GM23338 (cell line): ENCODE measurements around the gene CYP4F2. TPM values are rescaled to one million over a fixed set of nuclear protein-coding genes. Genes with fewer than 3 reads are reported as not detected.

Source experiments
- ATAC-seq: fragments of 200-7000 bp; cut with Tn5 transposase; 3 replicates; pipeline ENCODE4 v1.9.1; 2020
- DNase-seq: peaks from one replicate; pipeline ENCODE4 v3.0.0-alpha.2; 2015; ENCODE audit warnings: low spot score
- H2AFZ ChIP-seq: fragments of 200-600 bp; sonication (generic); 2 replicates; pipeline ENCODE4 v1.8.0; 2016; ENCODE audit warnings: antibody characterized with exemption, mild to moderate bottlenecking, moderate library complexity
- H3F3A ChIP-seq: fragments of 200-600 bp; sonication (generic); replicated peaks from 2 replicates; pipeline ENCODE4 v1.8.0; 2017; ENCODE audit warnings: antibody characterized with exemption, mixed run types, low read depth
- H3K27ac ChIP-seq: fragments of 200-600 bp; sonication (generic); 2 replicates; pipeline ENCODE4 v1.6.1; 2016; ENCODE audit warnings: low read depth
- H3K27me3 ChIP-seq: fragments of 200-600 bp; sonication (generic); 2 replicates; pipeline ENCODE4 v1.8.0; 2016; ENCODE audit warnings: mild to moderate bottlenecking, mixed run types, moderate library complexity; ENCODE audit not compliant: insufficient read depth
- H3K36me3 ChIP-seq: fragments of 200-600 bp; sonication (generic); 2 replicates; pipeline ENCODE4 v1.8.0; 2016; ENCODE audit warnings: mild to moderate bottlenecking; ENCODE audit not compliant: insufficient read depth
- H3K4me1 ChIP-seq: fragments of 200-600 bp; sonication (generic); 2 replicates; pipeline ENCODE4 v1.8.0; 2016; ENCODE audit warnings: mild to moderate bottlenecking, moderate library complexity; ENCODE audit not compliant: insufficient read depth
- H3K4me2 ChIP-seq: fragments of 200-600 bp; sonication (generic); 2 replicates; pipeline ENCODE4 v1.7.1; 2017; ENCODE audit warnings: mixed run types
- H3K4me3 ChIP-seq: fragments of 200-600 bp; sonication (generic); 2 replicates; pipeline ENCODE4 v1.6.1; 2016; ENCODE audit warnings: mixed run types
- H3K79me2 ChIP-seq: fragments of 200-600 bp; sonication (generic); replicated peaks from 2 replicates; pipeline ENCODE4 v1.8.0; 2017; ENCODE audit warnings: mild to moderate bottlenecking; ENCODE audit not compliant: insufficient read depth
- H3K9me2 ChIP-seq: fragments of 200-600 bp; sonication (generic); 2 replicates; pipeline ENCODE4 v1.8.0; 2017; ENCODE audit not compliant: insufficient read depth
- H4K20me1 ChIP-seq: fragments of 200-600 bp; sonication (generic); replicated peaks from 2 replicates; pipeline ENCODE4 v1.8.0; 2017; ENCODE audit warnings: mild to moderate bottlenecking; ENCODE audit not compliant: insufficient read depth
- H3K27ac Mint-ChIP-seq: 2 replicates; pipeline ENCODE4 v1.8.0; 2020; ENCODE audit warnings: inconsistent platforms, mild to moderate bottlenecking, moderate library complexity, mixed read lengths
- H3K27me3 Mint-ChIP-seq: 3 replicates; pipeline ENCODE4 v1.8.0; 2022; ENCODE audit warnings: low read depth, mild to moderate bottlenecking, moderate library complexity, mixed read lengths, inconsistent platforms; ENCODE audit not compliant: insufficient read depth, poor library complexity
- H3K36me3 Mint-ChIP-seq: 3 replicates; pipeline ENCODE4 v1.8.0; 2021; ENCODE audit warnings: low read depth, mild to moderate bottlenecking, inconsistent platforms, moderate library complexity, mixed read lengths
- H3K4me1 Mint-ChIP-seq: 3 replicates; pipeline ENCODE4 v1.8.0; 2020; ENCODE audit warnings: mild to moderate bottlenecking, inconsistent platforms, mixed read lengths
- H3K4me3 Mint-ChIP-seq: 3 replicates; pipeline ENCODE4 v1.8.0; 2021; ENCODE audit warnings: moderate library complexity, mild to moderate bottlenecking, inconsistent platforms, mixed read lengths
- H3K9me3 Mint-ChIP-seq: 3 replicates; pipeline ENCODE4 v1.8.0; 2020; ENCODE audit warnings: moderate library complexity, mild to moderate bottlenecking, inconsistent platforms, mixed read lengths
- CREB1 ChIP-seq: fragments of 250-450 bp; sonication (Bioruptor Pico); IDR thresholded peaks from 2 replicates; pipeline ENCODE4 v1.5.0; 2020; ENCODE audit warnings: low read depth, mild to moderate bottlenecking, moderate library complexity
- EZH2 ChIP-seq: fragments of 200-600 bp; sonication (generic); IDR thresholded peaks from one replicate; pipeline ENCODE4 v1.8.0; 2017; ENCODE audit warnings: antibody characterized with exemption, mild to moderate bottlenecking, low read depth; ENCODE audit not compliant: unreplicated experiment
- NANOG ChIP-seq: IDR thresholded peaks from 2 replicates; pipeline ENCODE4 v1.6.1; 2016; ENCODE audit warnings: antibody characterized with exemption, borderline replicate concordance
- REST ChIP-seq: IDR thresholded peaks from one replicate; pipeline ENCODE4 v1.6.1; 2018; ENCODE audit warnings: antibody characterized with exemption; ENCODE audit not compliant: unreplicated experiment
- STAT1 ChIP-seq: IDR thresholded peaks from one replicate; pipeline ENCODE4 v1.6.1; 2016; ENCODE audit warnings: antibody characterized with exemption; ENCODE audit not compliant: unreplicated experiment
- polyA plus RNA-seq: library from polyadenylated mRNA; unstranded; fragments of >200 nt; fragmentation: Nextera tagmentation; extraction: Ambion mirVana; gene quantifications from 2 replicates; pipeline ENCODE4 v1.2.1, GENCODE V29; 2016
- total RNA-seq: library from RNA; depleted of rRNA; stranded (reverse); fragments of >200 nt; shearing (Covaris generic); gene quantifications from 2 replicates; pipeline ENCODE4 v1.2.3, GENCODE V29; 2014
- TF ChIP-seq, protein P1 (sequence below): fragments of 250-450 bp; sonication (Bioruptor Pico); IDR thresholded peaks from 2 replicates; pipeline ENCODE4 v1.5.0; 2020; ENCODE audit warnings: mild to moderate bottlenecking, moderate library complexity

CYP4F2 gene
- total and polyA plus RNA-seq, 2 experiments from 2014 or later: not detected

- TF ChIP-seq REST: no peak
- no peak for TF ChIP-seq CREB1
- TF ChIP-seq NANOG: no peak
- no peak for TF ChIP-seq STAT1
- TF ChIP-seq EZH2: no peak
These were observed 26.3 kb downstream of the CYP4F2 start (continued) for GRCh38 chr19:15871570-15871969.

- Histone ChIP-seq H3K27ac (no peak overlapping the region), H2AFZ (no peak overlapping the region), H3K36me3 (no peaks in the 10 kb centered on the region; the same call in 1 of the 2 replicates), H3K79me2 (no peaks in the 10 kb centered on the region), H3K4me2 (no peak overlapping the region), H3K4me3 (no peak overlapping the region), H3F3A (no peaks in the 10 kb centered on the region), H3K4me1 (no peaks in the 10 kb centered on the region), H3K9me2 (no peaks in the 10 kb centered on the region), H3K27me3 (no peaks in the 10 kb centered on the region), H4K20me1 (no peaks in the 10 kb centered on the region)
- TF ChIP-seq, protein P1, sequence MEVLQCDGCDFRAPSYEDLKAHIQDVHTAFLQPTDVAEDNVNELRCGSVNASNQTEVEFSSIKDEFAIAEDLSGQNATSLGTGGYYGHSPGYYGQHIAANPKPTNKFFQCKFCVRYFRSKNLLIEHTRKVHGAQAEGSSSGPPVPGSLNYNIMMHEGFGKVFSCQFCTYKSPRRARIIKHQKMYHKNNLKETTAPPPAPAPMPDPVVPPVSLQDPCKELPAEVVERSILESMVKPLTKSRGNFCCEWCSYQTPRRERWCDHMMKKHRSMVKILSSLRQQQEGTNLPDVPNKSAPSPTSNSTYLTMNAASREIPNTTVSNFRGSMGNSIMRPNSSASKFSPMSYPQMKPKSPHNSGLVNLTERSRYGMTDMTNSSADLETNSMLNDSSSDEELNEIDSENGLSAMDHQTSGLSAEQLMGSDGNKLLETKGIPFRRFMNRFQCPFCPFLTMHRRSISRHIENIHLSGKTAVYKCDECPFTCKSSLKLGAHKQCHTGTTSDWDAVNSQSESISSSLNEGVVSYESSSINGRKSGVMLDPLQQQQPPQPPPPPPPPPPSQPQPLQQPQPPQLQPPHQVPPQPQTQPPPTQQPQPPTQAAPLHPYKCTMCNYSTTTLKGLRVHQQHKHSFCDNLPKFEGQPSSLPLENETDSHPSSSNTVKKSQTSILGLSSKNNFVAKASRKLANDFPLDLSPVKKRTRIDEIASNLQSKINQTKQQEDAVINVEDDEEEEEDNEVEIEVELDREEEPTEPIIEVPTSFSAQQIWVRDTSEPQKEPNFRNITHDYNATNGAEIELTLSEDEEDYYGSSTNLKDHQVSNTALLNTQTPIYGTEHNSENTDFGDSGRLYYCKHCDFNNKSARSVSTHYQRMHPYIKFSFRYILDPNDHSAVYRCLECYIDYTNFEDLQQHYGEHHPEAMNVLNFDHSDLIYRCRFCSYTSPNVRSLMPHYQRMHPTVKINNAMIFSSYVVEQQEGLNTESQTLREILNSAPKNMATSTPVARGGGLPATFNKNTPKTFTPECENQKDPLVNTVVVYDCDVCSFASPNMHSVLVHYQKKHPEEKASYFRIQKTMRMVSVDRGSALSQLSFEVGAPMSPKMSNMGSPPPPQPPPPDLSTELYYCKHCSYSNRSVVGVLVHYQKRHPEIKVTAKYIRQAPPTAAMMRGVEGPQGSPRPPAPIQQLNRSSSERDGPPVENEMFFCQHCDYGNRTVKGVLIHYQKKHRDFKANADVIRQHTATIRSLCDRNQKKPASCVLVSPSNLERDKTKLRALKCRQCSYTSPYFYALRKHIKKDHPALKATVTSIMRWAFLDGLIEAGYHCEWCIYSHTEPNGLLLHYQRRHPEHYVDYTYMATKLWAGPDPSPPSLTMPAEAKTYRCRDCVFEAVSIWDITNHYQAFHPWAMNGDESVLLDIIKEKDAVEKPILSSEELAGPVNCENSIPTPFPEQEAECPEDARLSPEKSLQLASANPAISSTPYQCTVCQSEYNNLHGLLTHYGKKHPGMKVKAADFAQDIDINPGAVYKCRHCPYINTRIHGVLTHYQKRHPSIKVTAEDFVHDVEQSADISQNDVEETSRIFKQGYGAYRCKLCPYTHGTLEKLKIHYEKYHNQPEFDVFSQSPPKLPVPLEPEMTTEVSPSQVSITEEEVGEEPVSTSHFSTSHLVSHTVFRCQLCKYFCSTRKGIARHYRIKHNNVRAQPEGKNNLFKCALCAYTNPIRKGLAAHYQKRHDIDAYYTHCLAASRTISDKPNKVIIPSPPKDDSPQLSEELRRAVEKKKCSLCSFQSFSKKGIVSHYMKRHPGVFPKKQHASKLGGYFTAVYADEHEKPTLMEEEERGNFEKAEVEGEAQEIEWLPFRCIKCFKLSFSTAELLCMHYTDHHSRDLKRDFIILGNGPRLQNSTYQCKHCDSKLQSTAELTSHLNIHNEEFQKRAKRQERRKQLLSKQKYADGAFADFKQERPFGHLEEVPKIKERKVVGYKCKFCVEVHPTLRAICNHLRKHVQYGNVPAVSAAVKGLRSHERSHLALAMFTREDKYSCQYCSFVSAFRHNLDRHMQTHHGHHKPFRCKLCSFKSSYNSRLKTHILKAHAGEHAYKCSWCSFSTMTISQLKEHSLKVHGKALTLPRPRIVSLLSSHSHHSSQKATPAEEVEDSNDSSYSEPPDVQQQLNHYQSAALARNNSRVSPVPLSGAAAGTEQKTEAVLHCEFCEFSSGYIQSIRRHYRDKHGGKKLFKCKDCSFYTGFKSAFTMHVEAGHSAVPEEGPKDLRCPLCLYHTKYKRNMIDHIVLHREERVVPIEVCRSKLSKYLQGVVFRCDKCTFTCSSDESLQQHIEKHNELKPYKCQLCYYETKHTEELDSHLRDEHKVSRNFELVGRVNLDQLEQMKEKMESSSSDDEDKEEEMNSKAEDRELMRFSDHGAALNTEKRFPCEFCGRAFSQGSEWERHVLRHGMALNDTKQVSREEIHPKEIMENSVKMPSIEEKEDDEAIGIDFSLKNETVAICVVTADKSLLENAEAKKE (CRISPR knock-in tag): no peak
- Mint-ChIP-seq H3K27me3 (peaks cover 2% of the 10 kb centered on the region), H3K9me3 (peaks cover 92% of the 10 kb centered on the region), H3K27ac (no peak overlapping the region), H3K36me3 (peaks cover 39% of the 10 kb centered on the region), H3K4me1 (no peaks in the 10 kb centered on the region), H3K4me3 (no peak overlapping the region)
- DNase-seq: no peak
- ATAC-seq: no peak
These were observed 28.0 kb downstream of the CYP4F2 start for GRCh38 chr19:15869873-15870272.
